Fibroblast of lung (primary cell): ENCODE results near the gene NUPR1.

ENCODE experiments used
- CTCF ChIP-seq, 2 donors: IDR thresholded peaks in 1 of 2; conservative IDR thresholded peaks in 1 of 2; 1 replicate in 1 of 2; 2 replicates in 1 of 2; pipeline ENCODE4 v1.5.1; 2011 to 2012; ENCODE audit warnings: low read length in 2 of 2, control low read depth in 1 of 2, inconsistent platforms in 1 of 2, low read depth in 1 of 2, mild to moderate bottlenecking in 1 of 2
- EZH2 ChIP-seq: IDR thresholded peaks from 2 replicates; pipeline ENCODE4 v1.5.1; 2012; ENCODE audit warnings: low read length, control low read depth, mild to moderate bottlenecking; ENCODE audit errors: missing control alignments

GRCh38 chr16:28558456-28558855 is 19.7 kb upstream of the NUPR1 start:
- TF ChIP-seq CTCF (conservative IDR thresholded peaks at IDR 0.05 in 1 of 2, IDR thresholded peaks at IDR 0.05 in 1 of 2; ENCODE audit: low read depth in 1 of 2, low read length in 2 of 2) (no peak), EZH2 (no peak)
